ENCODE results near the gene COX6B2. TPM values are rescaled to one million over a fixed set of nuclear protein-coding genes. Genes with fewer than 3 reads are reported as not detected.

Gene COX6B2
- total RNA-seq, 4 donors from 2014 or later: not detected

GRCh38 chr19:55384920-55385723 lies 30.6 kb upstream of the COX6B2 start:
- H3K4me1 ChIP-seq: peaks cover 25 to 40% of the 10 kb centered on the region in 2 donors
- intact Hi-C loops (cut with DNase I; ENCODE audit: low total_unique reads): loop anchor here (1.0 to 10.0 kb wide), 8 partner anchors 22 to 270 kb away; partner anchors contain the start of genes ISOC2, KMT5C, PPP1R12C and PPP6R1

DNA sequence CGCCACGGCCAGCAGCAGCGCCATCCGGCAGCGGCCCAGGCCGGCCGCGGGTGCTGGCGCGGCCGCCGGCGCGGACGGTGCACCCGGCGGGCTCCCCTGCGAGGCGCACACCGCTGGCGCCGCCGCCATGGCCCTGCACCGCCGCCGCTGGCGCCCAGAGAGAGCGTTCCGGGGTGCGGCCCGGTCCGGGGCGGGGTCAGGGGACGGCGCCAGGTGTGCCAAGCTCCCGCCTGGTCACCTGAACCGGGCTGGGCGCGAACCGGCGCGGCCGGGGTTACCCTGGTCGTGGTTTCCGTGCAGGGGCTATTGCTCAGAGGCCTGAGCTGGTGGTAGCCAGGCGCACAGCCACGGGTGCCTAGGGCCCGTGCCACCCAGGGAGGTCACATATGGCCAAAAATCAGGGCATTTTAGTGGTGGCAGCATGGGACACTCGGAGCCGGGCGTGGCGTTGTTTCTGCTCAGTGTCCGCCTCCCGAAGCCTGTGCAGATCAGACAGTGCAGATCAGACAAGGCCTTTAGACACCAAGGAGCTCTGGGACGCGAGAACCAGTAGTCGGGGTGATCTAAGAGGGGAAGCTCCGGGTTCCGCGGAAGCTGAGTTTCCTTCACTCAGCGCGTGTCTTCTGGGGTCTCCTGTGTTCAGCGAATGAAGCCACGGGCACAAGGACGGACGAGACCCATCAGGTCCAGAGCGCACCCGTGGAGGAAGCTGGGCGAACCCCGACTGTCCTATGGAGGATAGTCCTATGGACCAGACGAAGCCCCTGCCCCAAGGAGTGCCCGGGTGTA lies 29.8 kb upstream of the COX6B2 start, which contains the start of gene TMEM238:
TSS of gene TMEM238 (minus strand) at position 162 of the 789 bp plus-strand sequence. CDS start at position 129, 33 bp downstream.
- peaks cover 0 to 21% of the 10 kb centered on the region in 2 donors for H3K36me3 ChIP-seq
- H3K4me3 ChIP-seq: peak within 1 kb of the TSS; percentile 49 to 96 (median 85)
- peak within 1 kb of the TSS; percentile 90 to 98 (median 93) for H3K27ac ChIP-seq
- ATAC-seq: peak; percentile 3 to 15
- no peaks in the 10 kb centered on the region for H3K9me3 ChIP-seq
- peak in 1 of 2 donors; percentile 37 for DNase-seq
- H3K27me3 ChIP-seq: no peaks in the 10 kb centered on the region
- intact Hi-C loops (cut with DNase I; ENCODE audit: low total_unique reads): loop anchor here (2.0 to 10.0 kb wide), 4 partner anchors 22 to 270 kb away; partner anchors contain the start of genes ISOC2, PPP1R12C and UBE2S
- in situ Hi-C loops (cut with MboI; ENCODE audit: low sequenced_read_pairs in 4 of 4): no loop called here
- peak in 1 of 2 donors; percentile 14 for TF ChIP-seq POLR2A (IDR thresholded peaks at IDR 0.05)
- TF ChIP-seq, protein P1, sequence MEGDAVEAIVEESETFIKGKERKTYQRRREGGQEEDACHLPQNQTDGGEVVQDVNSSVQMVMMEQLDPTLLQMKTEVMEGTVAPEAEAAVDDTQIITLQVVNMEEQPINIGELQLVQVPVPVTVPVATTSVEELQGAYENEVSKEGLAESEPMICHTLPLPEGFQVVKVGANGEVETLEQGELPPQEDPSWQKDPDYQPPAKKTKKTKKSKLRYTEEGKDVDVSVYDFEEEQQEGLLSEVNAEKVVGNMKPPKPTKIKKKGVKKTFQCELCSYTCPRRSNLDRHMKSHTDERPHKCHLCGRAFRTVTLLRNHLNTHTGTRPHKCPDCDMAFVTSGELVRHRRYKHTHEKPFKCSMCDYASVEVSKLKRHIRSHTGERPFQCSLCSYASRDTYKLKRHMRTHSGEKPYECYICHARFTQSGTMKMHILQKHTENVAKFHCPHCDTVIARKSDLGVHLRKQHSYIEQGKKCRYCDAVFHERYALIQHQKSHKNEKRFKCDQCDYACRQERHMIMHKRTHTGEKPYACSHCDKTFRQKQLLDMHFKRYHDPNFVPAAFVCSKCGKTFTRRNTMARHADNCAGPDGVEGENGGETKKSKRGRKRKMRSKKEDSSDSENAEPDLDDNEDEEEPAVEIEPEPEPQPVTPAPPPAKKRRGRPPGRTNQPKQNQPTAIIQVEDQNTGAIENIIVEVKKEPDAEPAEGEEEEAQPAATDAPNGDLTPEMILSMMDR (IDR thresholded peaks at IDR 0.05 in 4 of 5, conservative IDR thresholded peaks at IDR 0.05 in 1 of 5): peak in 1 of 5 experiments; percentile 8
- peaks cover 25 to 40% of the 10 kb centered on the region in 2 donors for H3K4me1 ChIP-seq

More at GRCh38 chr19:55384920-55385723, 30.6 kb upstream of the COX6B2 start:
- Histone ChIP-seq H3K27ac (peak overlapping the region; percentile 90 to 98 (median 93)), H3K36me3 (peaks cover 0 to 28% of the 10 kb centered on the region in 2 donors), H3K27me3 (no peaks in the 10 kb centered on the region), H3K4me3 (peak overlapping the region; percentile 49 to 96 (median 85)), H3K9me3 (no peaks in the 10 kb centered on the region)
- ATAC-seq (peak; percentile 87 to 89), DNase-seq (peak; percentile 92 to 96)
- in situ Hi-C loops (cut with MboI; ENCODE audit: low sequenced_read_pairs in 4 of 4): no loop called here
- TF ChIP-seq, protein P1 (IDR thresholded peaks at IDR 0.05 in 4 of 5, conservative IDR thresholded peaks at IDR 0.05 in 1 of 5): no peak
- no peak for TF ChIP-seq POLR2A (IDR thresholded peaks at IDR 0.05)

- intact Hi-C loops (cut with DNase I; ENCODE audit: low total_unique reads): loop anchor here (2.0 to 10.0 kb wide), 4 partner anchors 23 to 269 kb away; partner anchors contain the start of genes ISOC2, PPP1R12C and UBE2S
- no peaks in the 10 kb centered on the region for H3K27me3 ChIP-seq
- no peaks in the 10 kb centered on the region for H3K9me3 ChIP-seq
- H3K27ac ChIP-seq: peak overlapping the region; percentile 90 to 98 (median 93)
- peaks cover 25 to 35% of the 10 kb centered on the region in 2 donors for H3K4me1 ChIP-seq
- H3K4me3 ChIP-seq: peak overlapping the region; percentile 49 to 96 (median 85)
- H3K36me3 ChIP-seq: peaks cover 0 to 13% of the 10 kb centered on the region in 2 donors
- in situ Hi-C loops (cut with MboI; ENCODE audit: low sequenced_read_pairs in 4 of 4): no loop called here
- TF ChIP-seq, protein P1 (IDR thresholded peaks at IDR 0.05 in 4 of 5, conservative IDR thresholded peaks at IDR 0.05 in 1 of 5): peak in 4 of 5 experiments; percentile 18 to 50 (median 39)
- no peak for TF ChIP-seq POLR2A (IDR thresholded peaks at IDR 0.05)
- ATAC-seq (peak; percentile 11 to 19), DNase-seq (peak in 1 of 2 donors; percentile 35)
Observed at GRCh38 chr19:55383279-55384130, 29.0 kb upstream of the COX6B2 start.

All from gastrocnemius medialis (tissue), 4 donors.